ENCODE measurements around the gene ITFG1. TPM values are rescaled to one million over a fixed set of nuclear protein-coding genes. Genes with fewer than 3 reads are reported as not detected.

The ITFG1 gene
- total and polyA plus RNA-seq, 9 of the 15 experiments (the other 6 are each of a cell fraction or from before 2014, with no cell fraction given), result 17.1 to 83.5 (median 35.8) TPM

- TF ChIP-seq, protein P1, sequence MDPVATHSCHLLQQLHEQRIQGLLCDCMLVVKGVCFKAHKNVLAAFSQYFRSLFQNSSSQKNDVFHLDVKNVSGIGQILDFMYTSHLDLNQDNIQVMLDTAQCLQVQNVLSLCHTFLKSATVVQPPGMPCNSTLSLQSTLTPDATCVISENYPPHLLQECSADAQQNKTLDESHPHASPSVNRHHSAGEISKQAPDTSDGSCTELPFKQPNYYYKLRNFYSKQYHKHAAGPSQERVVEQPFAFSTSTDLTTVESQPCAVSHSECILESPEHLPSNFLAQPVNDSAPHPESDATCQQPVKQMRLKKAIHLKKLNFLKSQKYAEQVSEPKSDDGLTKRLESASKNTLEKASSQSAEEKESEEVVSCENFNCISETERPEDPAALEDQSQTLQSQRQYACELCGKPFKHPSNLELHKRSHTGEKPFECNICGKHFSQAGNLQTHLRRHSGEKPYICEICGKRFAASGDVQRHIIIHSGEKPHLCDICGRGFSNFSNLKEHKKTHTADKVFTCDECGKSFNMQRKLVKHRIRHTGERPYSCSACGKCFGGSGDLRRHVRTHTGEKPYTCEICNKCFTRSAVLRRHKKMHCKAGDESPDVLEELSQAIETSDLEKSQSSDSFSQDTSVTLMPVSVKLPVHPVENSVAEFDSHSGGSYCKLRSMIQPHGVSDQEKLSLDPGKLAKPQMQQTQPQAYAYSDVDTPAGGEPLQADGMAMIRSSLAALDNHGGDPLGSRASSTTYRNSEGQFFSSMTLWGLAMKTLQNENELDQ (CRISPR knock-in tag; IDR thresholded peaks at IDR 0.05; ENCODE audit: borderline replicate concordance), result no peak
- TF ChIP-seq ZBTB8A (IDR thresholded peaks at IDR 0.05; ENCODE audit: partially characterized antibody), result no peak
- TF ChIP-seq HDAC1 (IDR thresholded peaks at IDR 0.05), result peak in 1 of 2 experiments; percentile 68; a peak in 1 of 4 replicates
- TF ChIP-seq ZNF449 (CRISPR knock-in tag; IDR thresholded peaks at IDR 0.05), result no peak
- 0 out of 2 replicates have a peak, but pooled peaks have one; percentile 31 for TF ChIP-seq NFATC3 (IDR thresholded peaks at IDR 0.05)
- TF ChIP-seq GABPA (tag; conservative IDR thresholded peaks at IDR 0.05; ENCODE audit: low read depth), result no peak
- peak; percentile 40 for TF ChIP-seq MEIS2 (IDR thresholded peaks at IDR 0.05; ENCODE audit: partially characterized antibody)
- TF ChIP-seq GATAD2B (IDR thresholded peaks at IDR 0.05; ENCODE audit: borderline replicate concordance), result 0 out of 2 replicates have a peak, but pooled peaks have one; percentile 17
- TF ChIP-seq RCOR1 (IDR thresholded peaks at IDR 0.05; ENCODE audit: borderline replicate concordance in 1 of 2, low read depth in 2 of 2, low read length in 2 of 2), result 0 out of 4 replicates have a peak, but pooled peaks of 1 of the 2 experiments have one; percentile 14
- peak; percentile 88 for TF ChIP-seq MAFK (IDR thresholded peaks at IDR 0.05; ENCODE audit: low read length)
- no peak for TF ChIP-seq NCOA6 (IDR thresholded peaks at IDR 0.05)
- TF ChIP-seq BRF1 (IDR thresholded peaks at IDR 0.05; ENCODE audit: borderline replicate concordance, extremely low read depth, insufficient read length), result no peak
- no peak for TF ChIP-seq SLC30A9 (CRISPR knock-in tag; IDR thresholded peaks at IDR 0.05)
- TF ChIP-seq GTF2E2 (tag; IDR thresholded peaks at IDR 0.05), result peak; percentile 69
- no peak for TF ChIP-seq NR2C2 (CRISPR knock-in tag; IDR thresholded peaks at IDR 0.05)
- peak; percentile 68 for TF ChIP-seq NR2C2 (tag; IDR thresholded peaks at IDR 0.05)
- peak in 1 of 2 experiments; percentile 68; a peak in 2 of 4 replicates for TF ChIP-seq TBL1XR1 (IDR thresholded peaks at IDR 0.05; ENCODE audit: low read length in 2 of 2)
- peak; percentile 75 for TF ChIP-seq DPF2 (IDR thresholded peaks at IDR 0.05)
- TF ChIP-seq TCF3 (CRISPR knock-in tag; IDR thresholded peaks at IDR 0.05), result peak; percentile 59
- TF ChIP-seq SNIP1 (IDR thresholded peaks at IDR 0.05; ENCODE audit: low read depth), result 0 out of 2 replicates have a peak, but pooled peaks have one; percentile 29
- TF ChIP-seq, protein P2, sequence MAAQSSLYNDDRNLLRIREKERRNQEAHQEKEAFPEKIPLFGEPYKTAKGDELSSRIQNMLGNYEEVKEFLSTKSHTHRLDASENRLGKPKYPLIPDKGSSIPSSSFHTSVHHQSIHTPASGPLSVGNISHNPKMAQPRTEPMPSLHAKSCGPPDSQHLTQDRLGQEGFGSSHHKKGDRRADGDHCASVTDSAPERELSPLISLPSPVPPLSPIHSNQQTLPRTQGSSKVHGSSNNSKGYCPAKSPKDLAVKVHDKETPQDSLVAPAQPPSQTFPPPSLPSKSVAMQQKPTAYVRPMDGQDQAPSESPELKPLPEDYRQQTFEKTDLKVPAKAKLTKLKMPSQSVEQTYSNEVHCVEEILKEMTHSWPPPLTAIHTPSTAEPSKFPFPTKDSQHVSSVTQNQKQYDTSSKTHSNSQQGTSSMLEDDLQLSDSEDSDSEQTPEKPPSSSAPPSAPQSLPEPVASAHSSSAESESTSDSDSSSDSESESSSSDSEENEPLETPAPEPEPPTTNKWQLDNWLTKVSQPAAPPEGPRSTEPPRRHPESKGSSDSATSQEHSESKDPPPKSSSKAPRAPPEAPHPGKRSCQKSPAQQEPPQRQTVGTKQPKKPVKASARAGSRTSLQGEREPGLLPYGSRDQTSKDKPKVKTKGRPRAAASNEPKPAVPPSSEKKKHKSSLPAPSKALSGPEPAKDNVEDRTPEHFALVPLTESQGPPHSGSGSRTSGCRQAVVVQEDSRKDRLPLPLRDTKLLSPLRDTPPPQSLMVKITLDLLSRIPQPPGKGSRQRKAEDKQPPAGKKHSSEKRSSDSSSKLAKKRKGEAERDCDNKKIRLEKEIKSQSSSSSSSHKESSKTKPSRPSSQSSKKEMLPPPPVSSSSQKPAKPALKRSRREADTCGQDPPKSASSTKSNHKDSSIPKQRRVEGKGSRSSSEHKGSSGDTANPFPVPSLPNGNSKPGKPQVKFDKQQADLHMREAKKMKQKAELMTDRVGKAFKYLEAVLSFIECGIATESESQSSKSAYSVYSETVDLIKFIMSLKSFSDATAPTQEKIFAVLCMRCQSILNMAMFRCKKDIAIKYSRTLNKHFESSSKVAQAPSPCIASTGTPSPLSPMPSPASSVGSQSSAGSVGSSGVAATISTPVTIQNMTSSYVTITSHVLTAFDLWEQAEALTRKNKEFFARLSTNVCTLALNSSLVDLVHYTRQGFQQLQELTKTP (IDR thresholded peaks at IDR 0.05; ENCODE audit: low read depth in 1 of 2, partially characterized antibody in 2 of 2), result peak in 1 of 2 experiments; percentile 33
These were observed 869 bp upstream of the ITFG1 start (continued) for GRCh38 chr16:47461598-47462266.
